ENCODE results near the gene AFAP1. TPM values are rescaled to one million over a fixed set of nuclear protein-coding genes. Genes with fewer than 3 reads are reported as not detected.

Gene AFAP1
- total and polyA plus RNA-seq, 2 of the 4 experiments (the other 2 are of a cell fraction) = 48.2 to 80.9 TPM

GRCh38 chr4:7922466-7922865, 17.2 kb downstream of the AFAP1 start:
- Histone ChIP-seq H4K91ac (ENCODE audit: insufficient read depth, low read depth, low read length) (no peak overlapping the region), H3K4me1 (ENCODE audit: control insufficient read depth, insufficient read depth, low read length) (peaks cover 29% of the 10 kb centered on the region), H2BK20ac (ENCODE audit: low read depth, low read length) (no peak overlapping the region), H3K9me3 (ENCODE audit: control insufficient read depth, insufficient read depth, low read length) (no peaks in the 10 kb centered on the region), H3K18ac (ENCODE audit: low read depth, low read length) (no peak overlapping the region), H3K4me3 (ENCODE audit: insufficient read depth, low read depth, low read length) (no peak overlapping the region), H4K8ac (ENCODE audit: low read depth in 2 of 2, low read length in 2 of 2) (no peak overlapping the region), H2AK5ac (ENCODE audit: low read depth, low read length) (0 out of 2 replicates have a peak overlapping the region, but pooled peaks have one; percentile 14), H4K5ac (ENCODE audit: low read depth, low read length) (no peak overlapping the region), H3K27ac (ENCODE audit: insufficient read depth, low read length) (no peak overlapping the region), H3K56ac (ENCODE audit: extremely low read depth, insufficient read depth, low read length) (no peak overlapping the region), H2BK5ac (ENCODE audit: low read depth, low read length, poor library complexity, severe bottlenecking) (no peak overlapping the region), H2BK15ac (ENCODE audit: low read depth, low read length) (no peak overlapping the region), H2AK9ac (replicated peaks; ENCODE audit: low read depth, low read length, poor library complexity) (no peak overlapping the region), H3K23ac (ENCODE audit: low read depth, low read length) (no peak overlapping the region), H3K36me3 (ENCODE audit: control insufficient read depth, insufficient read depth, low read length) (peaks cover 8% of the 10 kb centered on the region), H3K9me1 (ENCODE audit: insufficient read depth, low read length) (peaks cover 22% of the 10 kb centered on the region), H3K14ac (replicated peaks; ENCODE audit: low read depth, low read length) (no peak overlapping the region), H2BK120ac (ENCODE audit: low read depth, low read length) (no peak overlapping the region), H2AFZ (replicated peaks; ENCODE audit: low read length, poor library complexity) (no peak overlapping the region), H3K4ac (ENCODE audit: low read depth, low read length) (no peak overlapping the region), H4K20me1 (ENCODE audit: insufficient read depth, low read length) (peaks cover 89% of the 10 kb centered on the region), H3K79me1 (ENCODE audit: low read depth in 1 of 2, low read length in 2 of 2) (peaks cover 5 to 76% of the 10 kb centered on the region in 2 experiments), H3K4me2 (ENCODE audit: low read depth, low read length) (no peak overlapping the region), H3K9ac (ENCODE audit: low read depth, low read length) (no peak overlapping the region), H3K27me3 (ENCODE audit: control insufficient read depth, insufficient read depth, low read length) (no peaks in the 10 kb centered on the region)
- DNase-seq (no peak), ATAC-seq (ENCODE audit: low read depth) (no peak)
- TF ChIP-seq, protein P1, sequence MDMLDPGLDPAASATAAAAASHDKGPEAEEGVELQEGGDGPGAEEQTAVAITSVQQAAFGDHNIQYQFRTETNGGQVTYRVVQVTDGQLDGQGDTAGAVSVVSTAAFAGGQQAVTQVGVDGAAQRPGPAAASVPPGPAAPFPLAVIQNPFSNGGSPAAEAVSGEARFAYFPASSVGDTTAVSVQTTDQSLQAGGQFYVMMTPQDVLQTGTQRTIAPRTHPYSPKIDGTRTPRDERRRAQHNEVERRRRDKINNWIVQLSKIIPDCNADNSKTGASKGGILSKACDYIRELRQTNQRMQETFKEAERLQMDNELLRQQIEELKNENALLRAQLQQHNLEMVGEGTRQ (IDR thresholded peaks at IDR 0.05; ENCODE audit: low read depth, low read length) = no peak
- no peak for TF ChIP-seq CEBPB (IDR thresholded peaks at IDR 0.05; ENCODE audit: low read depth, low read length)
- 100% methylated on average over 2 of the region's 7 CpGs; no CpG with 5 or more reads in 1 of the 2 experiments for WGBS, 2 experiments (ENCODE audit: extremely low coverage in 2 of 2, insufficient read length in 1 of 2)
- ChIA-PET CTCF (interaction anchor here (2.0 kb wide), 1 partner anchor 15 kb away, joined by 6 read pairs; no protein-coding TSS in a partner anchor), POLR2A (ENCODE audit: unreplicated experiment) (no interaction called here)
- no TSS peak for BruUV-seq (replicated peaks)
- intact Hi-C loops (cut with micrococcal nuclease) = no loop called here
- in situ Hi-C loops (cut with MboI; ENCODE audit: low sequenced_read_pairs) = no loop called here
- dilution Hi-C loops (cut with HindIII; ENCODE audit: low sequenced_read_pairs, unreplicated experiment) = no loop called here

All from IMR-90 (cell line).